ENCODE measurements around the gene ALOX15. TPM values are rescaled to one million over a fixed set of nuclear protein-coding genes. Genes with fewer than 3 reads are reported as not detected.

ALOX15 gene
- total RNA-seq, 1 experiment from 2014 or later = 1.8 TPM

GRCh38 chr17:4673169-4673568 lies 31.7 kb upstream of the ALOX15 start:
- ChIA-PET POLR2A (ENCODE audit: unreplicated experiment) (no interaction called here), CTCF (no interaction called here)
- H3K9me3 ChIP-seq (ENCODE audit: insufficient read depth, low read depth) = no peaks in the 10 kb centered on the region
- no peak overlapping the region for H3K4me3 ChIP-seq
- peaks cover 3% of the 10 kb centered on the region for H3K4me1 ChIP-seq (replicated peaks; ENCODE audit: insufficient read depth)
- TF ChIP-seq EZH2 (IDR thresholded peaks at IDR 0.05; ENCODE audit: low read depth) (no peak), CTCF (conservative IDR thresholded peaks at IDR 0.05) (no peak)
- no TSS peak for BruUV-seq (replicated peaks)
- intact Hi-C loops (cut with micrococcal nuclease; ENCODE audit: unreplicated experiment) = no loop called here
- no peak overlapping the region for H3K27ac ChIP-seq
- H3K36me3 ChIP-seq (ENCODE audit: low read depth) = peaks cover 16% of the 10 kb centered on the region
- no peak overlapping the region for H2AFZ ChIP-seq
- H3F3A ChIP-seq (ENCODE audit: insufficient read depth, low read depth) = peaks cover 27% of the 10 kb centered on the region
- DNase-seq = no peak
- no peaks in the 10 kb centered on the region for H3K9me2 ChIP-seq (ENCODE audit: insufficient read depth)
- no peaks in the 10 kb centered on the region for H3K79me2 ChIP-seq (ENCODE audit: low read depth)
- H3K4me2 ChIP-seq = no peak overlapping the region
- H3K27me3 ChIP-seq (ENCODE audit: insufficient read depth, low read depth) = no peaks in the 10 kb centered on the region
- H4K20me1 ChIP-seq (ENCODE audit: insufficient read depth) = peaks cover 23% of the 10 kb centered on the region

- Histone ChIP-seq H2AFZ (no peak overlapping the region), H3K9me3 (ENCODE audit: insufficient read depth, low read depth) (no peaks in the 10 kb centered on the region), H3K79me2 (ENCODE audit: low read depth) (no peaks in the 10 kb centered on the region), H4K20me1 (ENCODE audit: insufficient read depth) (peaks cover 19% of the 10 kb centered on the region), H3K27ac (no peak overlapping the region), H3K9me2 (ENCODE audit: insufficient read depth) (no peaks in the 10 kb centered on the region), H3K36me3 (ENCODE audit: low read depth) (peaks cover 16% of the 10 kb centered on the region), H3K27me3 (ENCODE audit: insufficient read depth, low read depth) (no peaks in the 10 kb centered on the region), H3K4me3 (no peak overlapping the region), H3K4me1 (replicated peaks; ENCODE audit: insufficient read depth) (no peaks in the 10 kb centered on the region), H3F3A (ENCODE audit: insufficient read depth, low read depth) (peaks cover 25% of the 10 kb centered on the region), H3K4me2 (no peak overlapping the region)
- no peak for TF ChIP-seq EZH2 (IDR thresholded peaks at IDR 0.05; ENCODE audit: low read depth)
- TF ChIP-seq CTCF (conservative IDR thresholded peaks at IDR 0.05) = no peak
- ChIA-PET POLR2A (ENCODE audit: unreplicated experiment) (no interaction called here), CTCF (no interaction called here)
- no TSS peak for BruUV-seq (replicated peaks)
- DNase-seq = no peak
- intact Hi-C loops (cut with micrococcal nuclease; ENCODE audit: unreplicated experiment) = no loop called here
Observed at GRCh38 chr17:4672751-4673150, 31.3 kb upstream of the ALOX15 start.

- CTCF ChIA-PET = no interaction called here
- H3K27ac ChIP-seq = no peak overlapping the region
- no peaks in the 10 kb centered on the region for H3K79me2 ChIP-seq (ENCODE audit: low read depth)
- no peaks in the 10 kb centered on the region for H3K27me3 ChIP-seq (ENCODE audit: insufficient read depth, low read depth)
- BruUV-seq (replicated peaks) = no TSS peak
- no peaks in the 10 kb centered on the region for H3K9me2 ChIP-seq (ENCODE audit: insufficient read depth)
- intact Hi-C loops (cut with micrococcal nuclease; ENCODE audit: unreplicated experiment) = no loop called here
- peaks cover 12% of the 10 kb centered on the region for H3K36me3 ChIP-seq (ENCODE audit: low read depth)
- no peak for DNase-seq
- no peaks in the 10 kb centered on the region for H3K9me3 ChIP-seq (ENCODE audit: insufficient read depth, low read depth)
- no peaks in the 10 kb centered on the region for H3K4me1 ChIP-seq (replicated peaks; ENCODE audit: insufficient read depth)
- no peak overlapping the region for H2AFZ ChIP-seq
- H4K20me1 ChIP-seq (ENCODE audit: insufficient read depth) = peaks cover 13% of the 10 kb centered on the region; the same call in 1 of the 2 replicates
- POLR2A ChIA-PET (ENCODE audit: unreplicated experiment) = no interaction called here
- H3K4me2 ChIP-seq = no peak overlapping the region
- peaks cover 25% of the 10 kb centered on the region for H3F3A ChIP-seq (ENCODE audit: insufficient read depth, low read depth)
- H3K4me3 ChIP-seq = no peak overlapping the region
- no peak for TF ChIP-seq CTCF (conservative IDR thresholded peaks at IDR 0.05)
- TF ChIP-seq EZH2 (IDR thresholded peaks at IDR 0.05; ENCODE audit: low read depth) = no peak
Observed at GRCh38 chr17:4672055-4672630, 30.7 kb upstream of the ALOX15 start.

Data from PC-9 (cell line).